A549 treated with Hydrocortisone at 1 μM for 4 hours (cell line): ENCODE data around the gene SP2. TPM values are rescaled to one million over a fixed set of nuclear protein-coding genes. Genes with fewer than 3 reads are reported as not detected.

Experiments
- total RNA-seq: library from RNA; stranded (reverse); fragments of 200-300 nt; extraction: Qiagen RNA extraction; gene quantifications from 5 replicates; pipeline ENCODE4 v1.2.3, GENCODE V29; 2022

Gene SP2
- 17.5 to 19.2 TPM (median 17.6 TPM) in 5 replicates for total RNA-seq

DNA sequence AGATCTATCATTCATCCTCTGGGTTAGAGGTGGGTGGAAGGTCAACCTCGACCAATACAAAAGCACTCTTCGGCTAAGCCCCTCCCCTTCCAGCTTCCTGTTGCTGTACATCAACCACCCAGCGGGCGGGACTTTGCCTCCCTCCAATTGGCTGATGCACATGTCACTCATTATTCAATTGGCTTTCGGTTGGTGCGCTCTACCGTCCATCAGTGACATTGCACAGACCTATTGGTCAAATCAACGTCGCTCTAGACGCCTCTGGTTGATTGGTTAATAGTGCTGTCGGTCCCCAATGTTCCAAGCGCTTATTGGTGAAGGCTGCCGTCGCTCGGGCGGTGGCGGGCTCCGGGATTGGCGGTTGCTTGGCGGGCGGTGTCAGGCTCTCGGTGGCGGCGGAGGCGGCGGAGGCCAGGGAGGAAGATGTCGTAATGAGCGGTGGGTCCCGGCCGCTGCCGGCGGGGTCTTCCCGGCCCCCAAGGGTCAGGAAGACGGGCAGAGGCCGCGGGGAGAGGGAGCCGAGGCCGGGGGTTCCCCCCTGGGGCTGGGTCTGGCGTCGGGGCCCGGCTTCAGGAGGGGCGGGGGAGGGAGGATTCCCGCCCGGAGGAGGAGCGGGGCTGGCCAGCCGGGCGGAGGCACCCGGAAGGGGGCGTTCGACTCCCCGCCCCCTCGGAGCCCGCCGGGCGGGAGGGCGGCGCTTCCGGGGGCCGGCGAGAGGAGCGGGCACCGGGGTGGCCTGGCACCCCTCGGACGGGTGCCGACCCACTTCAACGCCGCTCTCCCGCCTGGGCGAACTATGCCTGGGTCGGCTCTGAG is at the start of gene SP2:
TSS of gene SP2 (plus strand) at position 381 of the 816 bp plus-strand sequence. CDS start at position 432, 51 bp downstream.

DNA sequence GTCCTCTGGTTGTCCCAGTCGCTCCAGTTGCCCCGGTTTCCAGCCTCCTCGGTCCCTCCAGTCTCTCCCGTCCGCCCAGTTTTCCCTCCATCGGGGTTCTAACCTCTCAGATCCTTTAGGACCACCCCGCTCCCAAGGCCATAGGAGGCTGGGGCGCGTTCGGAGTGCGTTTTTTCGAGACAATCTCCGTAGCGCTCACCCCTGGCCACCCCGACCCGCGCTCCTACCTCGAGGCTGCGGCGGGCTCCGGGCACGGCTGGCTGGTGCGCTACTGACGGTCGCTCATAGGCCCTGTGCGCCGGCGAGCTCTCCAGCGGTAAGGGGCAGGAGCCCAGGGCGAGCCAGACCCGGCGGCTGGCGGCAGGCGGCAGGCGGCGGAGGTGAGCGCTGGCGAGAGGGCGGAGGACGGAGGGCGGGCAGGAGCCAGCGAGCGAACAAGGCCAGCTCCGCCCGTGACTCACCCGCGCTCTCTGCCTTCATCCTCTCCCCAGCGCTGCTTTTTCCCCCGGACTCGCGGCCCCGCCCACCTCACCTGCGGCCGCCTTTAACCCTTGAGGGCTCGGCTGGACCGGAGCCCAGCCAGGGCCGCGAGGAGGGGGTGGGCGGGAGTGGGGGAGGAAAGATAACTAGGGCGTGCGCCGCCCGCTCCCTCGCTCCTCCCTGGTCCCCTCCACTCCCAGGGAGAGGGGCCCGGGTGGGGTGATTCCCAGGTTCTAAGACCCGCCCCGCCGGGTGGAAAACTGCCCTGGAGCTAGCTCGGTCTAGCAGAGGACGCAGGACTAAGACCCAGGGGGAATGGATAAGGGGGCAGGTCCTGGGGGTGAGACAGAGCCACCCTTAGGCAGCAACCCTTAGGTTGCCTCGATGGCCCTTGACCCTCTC is 45.1 kb upstream of the SP2 start, which contains the start of gene SP6:
TSS of gene SP6 (minus strand) at position 472 of the 882 bp plus-strand sequence. CDS start 2,734 bp downstream, outside the sequence.

DNA sequence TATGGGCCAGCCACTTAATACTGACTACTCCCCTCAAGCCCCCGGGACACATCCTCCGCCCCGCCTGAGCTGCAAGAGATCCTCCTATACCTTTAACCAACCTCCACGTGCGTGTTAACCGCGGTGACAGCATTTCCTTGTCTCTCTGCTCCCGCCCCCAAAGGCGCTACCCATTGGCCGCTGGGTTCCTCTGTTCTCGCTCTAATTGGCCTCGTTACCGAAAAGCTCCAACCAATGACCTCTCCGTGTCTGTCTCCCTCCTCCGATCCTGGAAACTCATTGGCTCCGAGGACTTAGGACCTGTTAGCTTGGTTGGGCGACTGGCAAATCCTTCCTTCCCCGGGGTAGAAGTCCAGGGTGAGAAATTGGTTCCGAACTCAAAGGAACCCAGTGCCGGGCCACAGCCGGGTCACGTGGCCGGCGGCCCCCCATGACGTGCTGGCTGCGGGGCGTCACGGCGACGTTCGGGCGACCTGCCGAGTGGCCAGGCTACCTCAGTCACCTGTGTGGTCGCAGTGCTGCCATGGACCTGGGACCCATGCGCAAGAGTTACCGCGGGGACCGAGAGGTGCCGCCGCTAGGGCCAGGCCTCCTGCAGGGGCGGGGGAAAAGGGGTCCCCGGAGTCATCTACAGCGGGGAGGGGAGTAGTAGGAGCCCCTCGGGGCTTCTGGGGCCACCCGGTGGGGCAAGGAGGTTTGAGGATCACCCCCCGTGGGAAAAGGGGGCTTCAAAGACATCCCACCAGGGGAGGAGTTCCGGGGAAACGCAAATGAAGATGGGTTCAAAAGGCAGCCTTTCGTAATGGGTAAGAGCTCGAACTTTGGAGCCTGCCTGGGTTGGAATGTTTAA is 45.4 kb downstream of the SP2 start, which contains the start of gene PNPO:
TSS of gene PNPO (plus strand) at position 326 of the 850 bp plus-strand sequence. CDS start at position 431, 105 bp downstream.

DNA sequence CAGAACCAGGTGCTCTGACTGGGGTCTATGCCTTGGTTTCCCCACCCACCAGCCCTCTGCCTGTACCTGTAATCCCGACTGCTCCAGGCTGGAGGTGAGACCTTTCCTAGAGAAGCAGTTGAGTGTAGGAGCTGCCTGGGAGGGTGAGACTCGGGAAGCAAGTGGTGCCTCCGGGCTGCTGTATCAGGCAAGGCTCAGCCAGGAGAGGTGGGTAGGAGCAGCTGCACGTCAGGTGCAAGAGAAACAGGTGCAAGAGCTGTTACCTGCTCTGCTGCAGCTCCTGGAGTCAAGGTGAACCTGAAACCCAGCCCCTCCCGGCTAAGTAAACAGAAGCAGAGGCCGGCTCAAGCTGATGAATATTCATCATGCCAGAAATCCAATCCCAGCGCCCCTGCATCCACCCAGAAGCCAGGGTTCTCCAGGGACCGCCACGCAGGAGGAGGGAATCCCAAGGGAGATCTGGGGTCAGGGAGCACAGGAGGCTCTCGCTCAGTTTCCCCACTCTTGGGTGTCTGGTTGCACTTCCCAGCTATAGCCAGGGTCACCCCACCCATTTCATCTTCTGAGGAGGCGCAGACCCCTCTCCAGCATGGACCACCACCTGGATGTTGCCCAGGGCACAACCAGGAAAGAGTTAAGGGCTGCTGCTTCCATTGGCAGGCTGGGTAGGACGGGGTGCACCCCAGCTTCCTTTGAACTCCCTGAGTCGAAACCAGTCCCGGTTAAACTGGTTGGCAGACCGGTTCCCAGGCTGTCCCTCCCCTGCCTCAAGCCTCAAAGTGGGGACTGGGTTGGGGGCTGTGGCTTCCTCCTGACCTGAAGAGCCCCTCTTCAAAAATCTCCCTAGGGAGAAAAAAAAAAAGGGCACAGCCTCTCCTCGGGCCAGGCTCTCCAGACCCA is 61.8 kb downstream of the SP2 start, which contains the start of gene PRR15L:
TSS of gene PRR15L (minus strand) at position 293 of the 900 bp plus-strand sequence. CDS start 4,649 bp downstream, outside the sequence.

DNA sequence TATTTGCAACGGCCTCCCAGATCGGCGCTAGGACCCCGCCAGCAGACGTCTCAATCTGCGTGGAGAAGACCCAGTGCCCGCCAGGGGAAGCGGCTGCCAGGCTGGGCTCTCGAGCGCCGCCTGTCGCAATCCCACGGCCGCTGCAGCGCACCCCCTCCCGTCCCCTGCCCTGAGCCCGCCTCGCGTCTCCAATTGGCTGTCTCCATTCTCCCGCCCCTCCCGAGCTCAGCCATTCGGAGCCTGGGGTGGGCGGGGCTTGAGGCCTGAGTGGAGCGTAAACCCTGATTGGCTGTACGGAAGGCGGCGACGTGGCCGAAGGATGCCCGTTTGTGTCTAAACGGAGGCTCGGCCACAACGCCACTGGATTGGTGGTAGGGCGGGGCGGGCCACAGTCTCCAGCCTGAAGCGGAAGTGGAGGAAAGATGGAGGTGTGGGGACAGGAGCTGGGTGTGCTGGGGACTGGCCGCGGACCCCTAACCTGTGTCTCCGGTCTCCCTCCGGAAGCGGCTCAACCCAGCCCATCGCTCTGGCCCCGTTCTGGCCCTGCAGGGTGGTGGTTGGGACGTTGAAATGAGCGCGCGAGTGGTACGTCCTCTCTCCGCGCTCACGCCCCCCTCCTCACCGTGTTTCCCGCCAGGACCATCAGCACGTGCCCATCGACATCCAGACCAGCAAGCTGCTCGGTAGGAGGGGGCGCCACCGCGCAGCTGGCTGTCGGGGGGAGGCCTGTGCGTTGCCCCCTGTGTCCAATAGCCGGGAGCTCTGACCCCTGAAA is 74.9 kb downstream of the SP2 start, which contains the start of gene CDK5RAP3:
TSS of gene CDK5RAP3 (plus strand) at position 389 of the 775 bp plus-strand sequence. CDS start at position 423, 34 bp downstream.

Other genes starting within 250 kb of the SP2 start
- 291 to 430 TPM (median 315 TPM) in 5 replicates for gene KPNB1, start 246.3 kb upstream of the SP2 start, total RNA-seq
- 4.0 to 6.0 TPM (median 4.8 TPM) in 5 replicates for gene TBKBP1, start 202.1 kb upstream of the SP2 start, total RNA-seq
- gene TBX21, start 163.0 kb upstream of the SP2 start, total RNA-seq = 0.13 to 0.23 TPM (median 0.16 TPM) in 5 replicates
- 12.4 to 17.9 TPM (median 14.5 TPM) in 5 replicates for gene OSBPL7, start 74.4 kb upstream of the SP2 start, total RNA-seq
- gene MRPL10, start 64.7 kb upstream of the SP2 start, total RNA-seq = 86.9 to 110 TPM (median 90.7 TPM) in 5 replicates
- 3.1 to 3.9 TPM (median 3.3 TPM) in 5 replicates for gene LRRC46, start 64.6 kb upstream of the SP2 start, total RNA-seq
- gene SCRN2, start 55.0 kb upstream of the SP2 start, total RNA-seq = 33.2 to 38.0 TPM (median 37.0 TPM) in 5 replicates
- 5.2 to 5.9 TPM (median 5.3 TPM) in 5 replicates for gene SP6, start 45.1 kb upstream of the SP2 start, total RNA-seq
- gene PNPO, start 45.3 kb downstream of the SP2 start, total RNA-seq = 22.1 to 28.4 TPM (median 25.0 TPM) in 5 replicates
- gene PRR15L, start 61.6 kb downstream of the SP2 start, total RNA-seq = 2.3 to 3.6 TPM (median 3.0 TPM) in 5 replicates
- 104 to 117 TPM (median 114 TPM) in 5 replicates for gene CDK5RAP3, start 74.9 kb downstream of the SP2 start, total RNA-seq
- gene COPZ2, start 141.6 kb downstream of the SP2 start, total RNA-seq = 11.4 to 20.3 TPM (median 18.1 TPM) in 5 replicates
- 104 to 139 TPM (median 123 TPM) in 5 replicates for gene NFE2L1, start 152.1 kb downstream of the SP2 start, total RNA-seq
- 75.8 to 116 TPM (median 77.1 TPM) in 5 replicates for gene CBX1, start 205.2 kb downstream of the SP2 start, total RNA-seq
- 26.9 to 31.3 TPM (median 28.8 TPM) in 5 replicates for gene SNX11, start 211.5 kb downstream of the SP2 start, total RNA-seq